Measurements from ENCODE around the gene GALNT9. TPM values are rescaled to one million over a fixed set of nuclear protein-coding genes. Genes with fewer than 3 reads are reported as not detected.

Gene GALNT9
- total RNA-seq, result not detected in 2 replicates

GRCh38 chr12:132329036-132329719 is at the start of gene GALNT9:
Gene GALNT9 (minus strand): TSS chr12:132329589. CDS start chr12:132329203, 386 bp downstream.

Other genes starting within 250 kb of the GALNT9 start
- 5.6 and 6.4 TPM in 2 replicates for gene DDX51, start 185.3 kb downstream of the GALNT9 start, total RNA-seq
- 6.5 and 10.1 TPM in 2 replicates for gene NOC4L, start 185.1 kb downstream of the GALNT9 start, total RNA-seq
- gene FBRSL1, start 160.6 kb upstream of the GALNT9 start, total RNA-seq, result 2.0 and 3.3 TPM in 2 replicates

Data from dermis lymphatic vessel endothelial cell (primary cell).